ENCODE results near the gene BCHE. TPM values are rescaled to one million over a fixed set of nuclear protein-coding genes. Genes with fewer than 3 reads are reported as not detected.
A peak's percentile ranks its signal among the peaks of the same experiment; 100 is the strongest.

Gene BCHE
- 44.0 TPM for total RNA-seq

- peak; percentile 92 for DNase-seq
Measured at GRCh38 chr3:165837058-165837525, at the start of gene BCHE. Gene BCHE (minus strand): TSS chr3:165837423. CDS start chr3:165831033, 6,390 bp downstream.

GRCh38 chr3:165885558-165886270 is 48.5 kb upstream of the BCHE start:
- DNase-seq, result no peak

- no peak for DNase-seq
Measured at GRCh38 chr3:165884518-165884917, 47.3 kb upstream of the BCHE start.

- DNase-seq, result no peak
Measured at GRCh38 chr3:165883863-165884478, 46.7 kb upstream of the BCHE start.

GRCh38 chr3:165883117-165883516 is 45.9 kb upstream of the BCHE start:
- no peak for DNase-seq

GRCh38 chr3:165875644-165876043 is 38.4 kb upstream of the BCHE start:
- no peak for DNase-seq

DNA sequence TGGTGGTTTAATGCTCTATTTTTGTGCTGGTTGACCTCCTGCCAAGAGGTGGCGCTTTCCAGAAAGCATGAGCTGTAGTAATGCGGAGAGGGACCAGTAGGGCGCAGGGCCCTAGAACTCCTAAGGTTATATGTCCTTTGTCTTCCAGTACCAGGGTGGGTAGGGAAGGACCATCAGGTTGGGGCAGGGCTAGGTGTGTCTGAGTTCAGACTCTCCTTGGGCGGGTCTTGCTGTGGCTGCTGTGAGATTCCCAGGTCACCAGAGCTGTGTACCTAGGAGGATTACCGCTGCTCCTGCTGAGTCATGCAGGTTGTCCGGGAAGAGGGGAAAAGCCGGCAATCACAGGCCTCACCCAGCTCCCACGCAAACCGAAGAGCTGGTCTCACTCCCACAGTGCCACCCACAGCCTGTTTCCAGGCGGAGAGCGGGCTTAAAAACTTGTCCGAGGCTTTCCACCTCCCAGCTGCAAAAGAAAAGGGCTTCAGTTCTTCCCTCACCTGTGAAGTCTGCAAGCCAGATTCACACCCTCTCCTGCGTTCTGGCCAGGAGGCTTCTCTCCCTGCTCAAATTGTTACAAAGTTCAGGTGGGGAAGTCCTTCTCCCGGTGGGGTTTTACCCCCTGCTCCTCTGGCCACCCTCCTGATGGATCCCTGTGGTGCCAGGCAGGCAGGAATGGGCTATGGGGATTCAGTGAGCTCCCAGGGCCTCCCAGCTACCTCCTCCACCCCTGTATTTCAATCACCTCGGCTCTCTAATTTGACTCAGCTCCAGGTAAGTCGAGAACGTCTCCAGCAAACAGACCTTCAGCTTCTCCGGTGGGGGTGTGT is 37.7 kb upstream of the BCHE start:
- no peak for DNase-seq

DNA sequence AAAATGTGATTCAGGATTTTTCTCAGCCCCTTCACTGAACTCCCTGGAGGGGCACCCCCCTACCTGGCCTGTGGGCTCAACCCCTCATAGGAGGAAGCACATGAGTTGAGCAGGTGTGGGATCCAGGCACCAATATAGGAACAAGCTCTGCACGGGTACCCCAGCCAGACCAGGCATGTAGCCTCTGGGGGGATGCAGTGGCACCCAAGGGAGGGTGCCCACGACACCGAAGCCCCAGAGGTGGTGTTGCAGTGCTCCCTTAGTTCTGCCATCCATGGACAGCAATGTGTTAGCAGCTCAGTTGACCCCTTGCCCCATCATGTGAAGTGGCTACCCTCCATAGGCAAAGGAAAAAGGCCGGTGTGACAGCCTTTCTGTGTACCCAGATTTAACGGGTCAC is 30.9 kb upstream of the BCHE start:
- DNase-seq, result no peak

DNA sequence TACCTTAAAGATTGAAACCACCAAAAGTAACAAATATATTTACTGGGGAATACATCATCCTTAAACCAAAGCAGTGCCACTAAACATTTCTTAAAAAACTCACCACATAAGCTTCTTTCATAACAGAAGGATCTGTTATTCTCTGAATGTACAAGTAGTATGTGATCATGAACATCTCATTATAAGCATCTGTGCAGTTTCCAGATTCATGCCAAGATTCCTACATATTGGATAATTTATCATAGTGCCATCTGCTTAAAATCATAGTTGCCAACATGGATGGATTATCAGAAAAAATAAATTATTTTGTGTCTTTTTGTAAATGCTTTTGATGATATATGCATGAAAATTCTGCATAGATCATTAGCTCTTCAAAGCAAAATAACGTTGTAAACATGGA is 21.8 kb upstream of the BCHE start:
- no peak for DNase-seq

DNA sequence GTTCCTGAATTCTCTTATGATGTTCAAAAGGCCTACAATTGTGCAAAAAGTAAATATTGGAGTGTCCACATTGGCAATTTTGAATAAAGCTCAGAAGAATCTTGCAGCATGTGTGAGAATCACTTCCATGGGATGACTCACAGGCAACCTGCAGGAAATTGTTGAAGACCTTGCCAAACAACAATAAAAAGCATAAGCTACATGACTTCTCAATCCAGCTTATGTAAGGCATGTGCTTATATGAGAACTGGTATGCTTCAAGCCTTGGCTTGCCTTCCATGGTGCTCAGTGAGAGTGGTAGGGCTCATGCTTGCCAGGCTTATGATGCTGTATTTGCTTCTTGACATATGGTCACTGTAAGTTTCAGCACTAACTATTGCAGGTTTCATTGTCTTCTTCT is 18.4 kb upstream of the BCHE start:
- DNase-seq, result peak; percentile 23

GRCh38 chr3:165854696-165855095 is 17.5 kb upstream of the BCHE start:
- DNase-seq, result peak; percentile 22

- no peak for DNase-seq
Measured at GRCh38 chr3:165852711-165853110, 15.5 kb upstream of the BCHE start.

GRCh38 chr3:165852191-165852590 is 15.0 kb upstream of the BCHE start:
- DNase-seq, result no peak

- DNase-seq, result peak; percentile 59
Measured at GRCh38 chr3:165846056-165846455, 8.8 kb upstream of the BCHE start.

- peak; percentile 76 for DNase-seq
Measured at GRCh38 chr3:165839296-165840076, 2.3 kb upstream of the BCHE start.

DNA sequence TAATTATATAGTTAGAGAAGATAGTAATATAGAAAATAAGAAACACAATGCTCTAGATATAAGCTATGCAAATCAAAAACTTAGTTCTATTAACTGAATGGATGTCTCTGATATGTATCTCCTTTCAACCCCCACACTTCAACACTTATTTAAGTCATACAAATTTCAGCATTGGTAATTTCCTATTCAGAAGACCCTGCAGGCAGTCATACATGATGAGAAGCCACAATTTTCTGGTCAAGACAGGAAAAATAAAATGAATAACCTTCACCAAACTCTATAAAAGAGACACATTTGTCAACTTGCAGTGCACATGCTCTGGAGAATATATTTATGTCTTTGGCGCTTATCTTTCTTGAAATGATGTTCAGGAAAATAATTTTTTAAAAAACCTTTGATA is 578 bp upstream of the BCHE start:
- no peak for DNase-seq

- DNase-seq, result peak; percentile 28
Measured at GRCh38 chr3:165835431-165835830, 1.8 kb downstream of the BCHE start.

DNA sequence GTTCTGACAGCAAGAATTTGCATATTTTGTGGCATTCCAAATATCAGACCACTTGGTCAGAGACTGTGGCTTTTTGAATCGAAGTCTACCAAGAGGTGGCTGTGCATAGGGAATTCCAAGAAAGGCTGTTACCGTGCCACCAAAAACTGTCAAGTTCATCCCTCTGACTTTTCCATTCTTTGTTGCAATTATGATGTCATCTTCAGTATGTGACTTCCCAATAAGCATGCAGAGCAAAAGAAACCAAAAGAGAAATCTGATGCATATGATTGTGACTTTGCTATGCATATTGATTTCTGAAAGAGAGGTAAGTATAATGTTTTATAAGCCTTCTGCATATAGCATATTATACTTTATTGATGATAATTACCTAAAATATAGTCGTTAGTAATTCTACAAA is 6.5 kb downstream of the BCHE start:
- DNase-seq, result no peak

DNA sequence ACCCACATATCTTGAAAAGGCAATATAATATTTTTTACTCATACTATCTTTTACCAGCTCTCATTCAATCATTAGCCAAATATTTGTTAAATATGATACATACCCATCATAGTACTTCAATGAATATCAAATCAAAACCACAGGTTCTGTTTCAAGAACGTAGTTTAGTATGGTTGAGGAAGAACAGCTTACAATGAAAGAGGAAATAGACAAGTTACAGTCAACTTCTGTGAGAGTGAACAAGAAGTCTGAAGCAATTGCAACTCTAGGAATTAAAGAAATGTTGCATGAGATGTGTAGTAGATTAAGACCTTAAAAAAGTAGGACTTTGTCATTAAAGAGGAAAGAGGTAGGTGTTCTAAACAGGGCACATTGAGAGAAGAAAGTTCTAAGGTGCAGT is 9.3 kb downstream of the BCHE start:
- no peak for DNase-seq

GRCh38 chr3:165827233-165827632 is 10.0 kb downstream of the BCHE start:
- DNase-seq, result no peak

DNA sequence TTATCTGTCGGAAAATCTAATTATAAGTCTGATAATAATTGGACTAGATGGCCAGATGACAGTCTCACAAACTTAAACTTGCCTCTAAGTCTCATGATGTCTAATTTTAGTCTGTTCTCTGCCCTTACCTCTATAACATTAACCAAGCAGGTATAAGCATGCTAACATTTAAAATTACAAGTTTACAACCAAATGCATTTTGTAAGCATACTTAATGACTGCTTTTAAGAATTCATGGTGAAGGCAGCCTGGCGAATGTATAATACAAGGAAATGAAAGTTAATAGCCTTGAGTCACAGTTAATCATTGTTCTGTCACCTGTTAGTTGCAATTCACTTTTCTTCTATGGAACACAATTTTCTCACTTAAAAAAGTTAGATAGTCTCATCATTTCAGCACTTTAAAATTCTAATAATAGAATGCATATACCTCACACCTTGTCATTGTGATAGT is 16.5 kb downstream of the BCHE start:
- no peak for DNase-seq

DNA sequence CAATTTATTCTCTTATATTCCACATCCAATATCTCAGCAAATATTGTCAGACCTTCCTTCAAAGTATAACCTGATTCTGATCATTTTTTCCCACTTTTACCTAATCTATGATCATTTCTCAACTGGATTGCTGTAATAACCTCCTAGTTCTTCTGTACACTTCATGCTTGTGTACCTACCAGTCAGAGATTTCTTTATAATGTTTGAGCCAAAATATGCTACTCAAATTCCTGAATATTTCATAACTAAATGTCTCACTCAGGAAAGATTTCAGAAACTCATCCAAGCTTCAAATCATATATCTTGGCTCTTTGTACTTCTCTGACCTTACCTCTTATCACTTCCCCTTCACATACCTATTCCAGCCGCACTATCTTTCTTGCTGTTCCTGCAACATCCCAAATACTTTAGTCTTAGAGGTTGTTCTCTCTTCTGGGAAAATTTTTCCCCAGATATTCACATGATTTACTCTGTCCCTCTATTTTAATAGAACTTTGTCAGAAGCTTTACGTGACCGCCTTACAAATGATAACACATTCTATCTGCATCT is 20.0 kb downstream of the BCHE start:
- DNase-seq, result no peak
